GM19395 (cell line): ENCODE results near the gene MAPK8IP3.
"Not testable (repeated sequence)": the region's sequence is repeated elsewhere in the genome, so short reads cannot be mapped to it uniquely, and the experiment has no call there.

Source experiments
- ATAC-seq: cut with Tn5 transposase; IDR thresholded peaks from one replicate; pipeline ENCODE4 v1.9.1; 2021; ENCODE audit warnings: mild to moderate bottlenecking, moderate library complexity; ENCODE audit not compliant: unreplicated experiment

MAPK8IP3 gene

GRCh38 chr16:1732071-1732470 lies 26.1 kb downstream of the MAPK8IP3 start:
- ATAC-seq = no peak

GRCh38 chr16:1732551-1732987 lies 26.6 kb downstream of the MAPK8IP3 start:
- ATAC-seq = not testable (repeated sequence)

- ATAC-seq = no peak
These were observed 28.1 kb downstream of the MAPK8IP3 start for GRCh38 chr16:1734123-1734522.

- no peak for ATAC-seq
These were observed 28.8 kb downstream of the MAPK8IP3 start for GRCh38 chr16:1734816-1735215.

GRCh38 chr16:1740234-1740633 lies 34.2 kb downstream of the MAPK8IP3 start:
- ATAC-seq = no peak

- no peak for ATAC-seq
These were observed 34.9 kb downstream of the MAPK8IP3 start for GRCh38 chr16:1740781-1741490.

GRCh38 chr16:1741553-1742165 lies 35.7 kb downstream of the MAPK8IP3 start:
- ATAC-seq = no peak

GRCh38 chr16:1743376-1744337 lies 37.7 kb downstream of the MAPK8IP3 start:
- no peak for ATAC-seq

GRCh38 chr16:1744338-1744840 lies 38.4 kb downstream of the MAPK8IP3 start:
- ATAC-seq = no peak

GRCh38 chr16:1745181-1745899 lies 39.3 kb downstream of the MAPK8IP3 start:
- no peak for ATAC-seq

- no peak for ATAC-seq
These were observed 40.1 kb downstream of the MAPK8IP3 start for GRCh38 chr16:1745900-1746692.

GRCh38 chr16:1746693-1747195 lies 40.7 kb downstream of the MAPK8IP3 start:
- ATAC-seq = no peak

GRCh38 chr16:1747934-1748333 lies 41.9 kb downstream of the MAPK8IP3 start:
- no peak for ATAC-seq

- ATAC-seq = no peak
These were observed 43.4 kb downstream of the MAPK8IP3 start for GRCh38 chr16:1749152-1750117.

- no peak for ATAC-seq
These were observed 46.0 kb downstream of the MAPK8IP3 start for GRCh38 chr16:1751946-1752345.

- ATAC-seq = no peak
These were observed 46.9 kb downstream of the MAPK8IP3 start for GRCh38 chr16:1752853-1753252.

- ATAC-seq = no peak
These were observed 48.2 kb downstream of the MAPK8IP3 start for GRCh38 chr16:1754204-1754603.

GRCh38 chr16:1757714-1758461 lies 51.9 kb downstream of the MAPK8IP3 start:
- no peak for ATAC-seq
